ENCODE data around the gene ZBTB45. TPM values are rescaled to one million over a fixed set of nuclear protein-coding genes. Genes with fewer than 3 reads are reported as not detected.

ZBTB45 gene
- total and polyA plus RNA-seq, 9 of the 15 experiments (the other 6 are each of a cell fraction or from before 2014, with no cell fraction given): 0.08 to 16.1 (median 1.8) TPM

GRCh38 chr19:58519087-58519354 is 589 bp downstream of the ZBTB45 start (continued):
- TF ChIP-seq THRA (IDR thresholded peaks at IDR 0.05) (no peak), ELK3 (CRISPR knock-in tag; IDR thresholded peaks at IDR 0.05) (no peak), NEUROD1 (IDR thresholded peaks at IDR 0.05; ENCODE audit: borderline replicate concordance, low read depth, low read length, partially characterized antibody) (peak; percentile 12), ZNF707 (CRISPR knock-in tag; conservative IDR thresholded peaks at IDR 0.05) (peak; percentile 88), ZNF609 (CRISPR knock-in tag; IDR thresholded peaks at IDR 0.05; ENCODE audit: borderline replicate concordance) (no peak), RBM14 (IDR thresholded peaks at IDR 0.05; ENCODE audit: borderline replicate concordance, insufficient read depth, low read depth, low read length) (no peak), ETV1 (tag; conservative IDR thresholded peaks at IDR 0.05; ENCODE audit: low read depth) (peak; percentile 77), ZNF175 (CRISPR knock-in tag; IDR thresholded peaks at IDR 0.05; ENCODE audit: low read depth) (0 out of 2 replicates have a peak, but pooled peaks have one; percentile 8), ZBTB11 (CRISPR knock-in tag; IDR thresholded peaks at IDR 0.05) (no peak), FOXK1 (CRISPR knock-in tag; IDR thresholded peaks at IDR 0.05; ENCODE audit: borderline replicate concordance) (no peak), SP2 (IDR thresholded peaks at IDR 0.05; ENCODE audit: extremely low read depth, low read depth, low read length, poor library complexity, severe bottlenecking) (no peak), GTF2F1 (IDR thresholded peaks at IDR 0.05; ENCODE audit: low read depth, low read length) (no peak)

Measured in K562 (cell line).